Endothelial cell (in vitro differentiated cells): ENCODE data around the gene MT4. TPM values are rescaled to one million over a fixed set of nuclear protein-coding genes. Genes with fewer than 3 reads are reported as not detected.

Experiments used
- DNase-seq: peaks from one replicate; pipeline ENCODE4 v3.0.0; 2021; ENCODE audit warnings: low spot score
- H3K27ac Mint-ChIP-seq: one replicate; pipeline ENCODE4 v1.8.0; 2021; ENCODE audit warnings: mixed read lengths, inconsistent platforms; ENCODE audit not compliant: unreplicated experiment
- H3K27me3 Mint-ChIP-seq: one replicate; pipeline ENCODE4 v1.8.0; 2021; ENCODE audit warnings: mild to moderate bottlenecking, moderate library complexity, mixed read lengths, inconsistent platforms; ENCODE audit not compliant: unreplicated experiment
- H3K36me3 Mint-ChIP-seq: one replicate; pipeline ENCODE4 v1.8.0; 2021; ENCODE audit warnings: mild to moderate bottlenecking, low read depth, mixed read lengths, inconsistent platforms; ENCODE audit not compliant: unreplicated experiment
- H3K4me1 Mint-ChIP-seq: one replicate; pipeline ENCODE4 v1.8.0; 2021; ENCODE audit warnings: mild to moderate bottlenecking, mixed read lengths, inconsistent platforms; ENCODE audit not compliant: unreplicated experiment
- H3K4me3 Mint-ChIP-seq: one replicate; pipeline ENCODE4 v1.8.0; 2021; ENCODE audit warnings: mild to moderate bottlenecking, mixed read lengths, inconsistent platforms; ENCODE audit not compliant: unreplicated experiment
- H3K9me3 Mint-ChIP-seq: one replicate; pipeline ENCODE4 v1.8.0; 2021; ENCODE audit warnings: mixed read lengths, inconsistent platforms; ENCODE audit not compliant: unreplicated experiment
- total RNA-seq: library from RNA; stranded (reverse); fragmentation: NEBNext Ultra II Directional; extraction: Animal tissue kit (Norgen Biotek cat#: 25700); gene quantifications from one replicate; pipeline ENCODE4 v1.2.1, GENCODE V29; 2021; ENCODE audit not compliant: unreplicated experiment
- TF ChIP-seq, protein P1 (sequence below): fragments of 200-600 bp; sonication (generic); IDR thresholded peaks from one replicate; pipeline ENCODE4 v1.5.0; 2021; ENCODE audit warnings: antibody characterized with exemption; ENCODE audit not compliant: unreplicated experiment

The MT4 gene
- total RNA-seq, 1 donor from 2014 or later, result not detected

DNA sequence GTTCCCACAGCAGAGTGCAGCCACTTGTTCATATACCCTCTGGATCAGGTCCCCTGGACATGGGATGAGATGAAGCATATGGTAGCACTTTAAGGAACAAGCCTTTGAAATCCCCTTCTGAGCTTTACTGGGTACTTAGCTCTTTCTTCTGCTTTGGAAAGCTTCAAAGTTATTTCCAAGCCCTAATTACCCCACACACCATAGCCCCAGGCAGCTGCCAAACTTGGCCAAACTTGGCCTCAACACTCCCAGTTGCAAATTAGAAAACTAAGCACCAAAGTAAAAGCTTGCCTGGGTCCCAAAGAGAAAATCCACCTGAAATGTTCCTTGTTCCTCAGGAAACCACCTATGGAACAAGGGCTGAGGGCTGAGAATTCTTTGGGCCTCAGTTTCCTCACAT is 15.7 kb upstream of the MT4 start:
- no peak for DNase-seq
- peaks cover 7% of the 10 kb centered on the region for H3K4me1 Mint-ChIP-seq
- no peaks in the 10 kb centered on the region for H3K9me3 Mint-ChIP-seq
- H3K4me3 Mint-ChIP-seq, result no peak overlapping the region
- peaks cover 7% of the 10 kb centered on the region for H3K27me3 Mint-ChIP-seq
- H3K36me3 Mint-ChIP-seq, result no peaks in the 10 kb centered on the region
- TF ChIP-seq, protein P1, sequence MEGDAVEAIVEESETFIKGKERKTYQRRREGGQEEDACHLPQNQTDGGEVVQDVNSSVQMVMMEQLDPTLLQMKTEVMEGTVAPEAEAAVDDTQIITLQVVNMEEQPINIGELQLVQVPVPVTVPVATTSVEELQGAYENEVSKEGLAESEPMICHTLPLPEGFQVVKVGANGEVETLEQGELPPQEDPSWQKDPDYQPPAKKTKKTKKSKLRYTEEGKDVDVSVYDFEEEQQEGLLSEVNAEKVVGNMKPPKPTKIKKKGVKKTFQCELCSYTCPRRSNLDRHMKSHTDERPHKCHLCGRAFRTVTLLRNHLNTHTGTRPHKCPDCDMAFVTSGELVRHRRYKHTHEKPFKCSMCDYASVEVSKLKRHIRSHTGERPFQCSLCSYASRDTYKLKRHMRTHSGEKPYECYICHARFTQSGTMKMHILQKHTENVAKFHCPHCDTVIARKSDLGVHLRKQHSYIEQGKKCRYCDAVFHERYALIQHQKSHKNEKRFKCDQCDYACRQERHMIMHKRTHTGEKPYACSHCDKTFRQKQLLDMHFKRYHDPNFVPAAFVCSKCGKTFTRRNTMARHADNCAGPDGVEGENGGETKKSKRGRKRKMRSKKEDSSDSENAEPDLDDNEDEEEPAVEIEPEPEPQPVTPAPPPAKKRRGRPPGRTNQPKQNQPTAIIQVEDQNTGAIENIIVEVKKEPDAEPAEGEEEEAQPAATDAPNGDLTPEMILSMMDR, result no peak
- H3K27ac Mint-ChIP-seq, result no peak overlapping the region

DNA sequence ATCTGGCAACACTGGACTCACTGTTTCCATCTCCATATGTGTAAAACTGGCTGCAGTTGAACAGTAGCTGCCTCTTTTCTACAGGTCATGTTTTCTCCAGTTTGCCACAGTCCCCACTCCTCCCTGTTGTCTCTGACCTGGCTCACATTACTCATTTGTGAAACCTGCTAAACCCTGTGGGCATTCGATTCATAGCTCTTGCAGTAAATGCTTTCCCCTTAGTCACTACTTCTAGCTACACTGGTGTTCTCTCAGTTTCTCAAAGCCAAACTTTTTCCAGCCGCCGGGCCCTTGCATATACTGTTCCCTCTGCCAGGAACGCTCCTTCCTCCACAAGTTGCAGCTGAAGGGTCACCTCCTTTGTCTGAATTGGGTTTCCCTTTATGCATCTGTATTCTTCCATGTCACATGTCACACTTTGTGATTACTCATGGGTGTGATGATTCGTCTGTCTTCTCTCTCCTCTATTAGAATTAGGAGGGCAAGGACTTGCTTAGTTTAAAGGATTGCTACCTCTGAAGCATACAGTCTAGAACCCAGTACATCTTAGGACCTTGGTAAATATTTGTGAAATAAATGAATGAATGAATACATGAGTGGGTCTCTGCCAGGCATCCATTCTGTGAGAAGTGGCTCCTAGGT is 15.0 kb upstream of the MT4 start:
- H3K9me3 Mint-ChIP-seq, result no peaks in the 10 kb centered on the region
- TF ChIP-seq, protein P1, result no peak
- H3K27ac Mint-ChIP-seq, result no peak overlapping the region
- H3K4me1 Mint-ChIP-seq, result peaks cover 7% of the 10 kb centered on the region
- DNase-seq, result no peak
- peaks cover 7% of the 10 kb centered on the region for H3K27me3 Mint-ChIP-seq
- no peaks in the 10 kb centered on the region for H3K36me3 Mint-ChIP-seq
- H3K4me3 Mint-ChIP-seq, result no peak overlapping the region

DNA sequence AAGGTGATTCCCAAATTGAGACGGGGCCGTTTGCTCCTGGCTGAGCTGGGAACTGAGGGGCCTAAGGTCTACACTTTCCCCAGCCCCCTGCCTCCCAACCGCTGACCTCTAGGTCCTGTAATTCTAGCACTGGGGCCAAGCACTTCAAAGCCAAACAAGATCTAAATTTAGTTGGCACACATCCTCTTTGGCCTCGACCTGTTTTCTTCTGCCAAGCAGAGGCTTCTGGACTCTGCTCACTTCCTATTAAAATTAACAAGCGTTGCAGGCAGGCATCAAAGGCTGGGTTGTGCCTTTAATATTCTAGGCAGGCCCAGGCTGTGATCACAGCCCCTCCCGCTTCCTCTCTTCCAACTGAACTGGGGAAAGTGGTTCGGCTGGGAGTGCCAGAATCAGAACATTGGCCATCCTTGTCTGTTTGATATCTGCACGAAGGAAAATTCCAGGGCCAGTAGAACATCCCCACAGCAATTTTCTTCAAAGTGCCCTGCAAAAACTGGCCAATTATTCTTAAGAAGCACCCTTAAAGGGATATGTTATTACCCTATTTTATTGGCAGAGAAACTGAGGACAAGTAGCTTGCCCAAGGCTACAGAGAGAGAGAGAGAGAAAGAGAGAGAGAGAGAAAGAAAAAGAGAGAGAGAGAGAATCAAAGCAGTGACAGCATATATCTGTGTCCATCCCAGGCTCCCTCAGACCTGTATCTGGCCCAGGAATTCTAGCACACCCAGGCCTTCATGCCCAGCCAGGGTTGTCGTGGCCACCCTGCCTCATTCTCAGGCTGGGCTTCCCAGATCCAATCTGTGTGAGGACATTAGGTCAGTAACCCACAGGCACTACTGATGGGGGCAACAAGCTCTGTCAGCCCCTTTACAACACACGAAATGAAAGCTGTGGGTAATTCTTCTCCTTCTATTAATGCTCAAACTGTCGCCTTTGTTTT is 12.8 kb upstream of the MT4 start:
- peaks cover 7% of the 10 kb centered on the region for H3K27me3 Mint-ChIP-seq
- no peak for DNase-seq
- no peak overlapping the region for H3K27ac Mint-ChIP-seq
- TF ChIP-seq, protein P1, result no peak
- H3K36me3 Mint-ChIP-seq, result no peaks in the 10 kb centered on the region
- H3K9me3 Mint-ChIP-seq, result no peaks in the 10 kb centered on the region
- peaks cover 7% of the 10 kb centered on the region for H3K4me1 Mint-ChIP-seq
- no peak overlapping the region for H3K4me3 Mint-ChIP-seq

DNA sequence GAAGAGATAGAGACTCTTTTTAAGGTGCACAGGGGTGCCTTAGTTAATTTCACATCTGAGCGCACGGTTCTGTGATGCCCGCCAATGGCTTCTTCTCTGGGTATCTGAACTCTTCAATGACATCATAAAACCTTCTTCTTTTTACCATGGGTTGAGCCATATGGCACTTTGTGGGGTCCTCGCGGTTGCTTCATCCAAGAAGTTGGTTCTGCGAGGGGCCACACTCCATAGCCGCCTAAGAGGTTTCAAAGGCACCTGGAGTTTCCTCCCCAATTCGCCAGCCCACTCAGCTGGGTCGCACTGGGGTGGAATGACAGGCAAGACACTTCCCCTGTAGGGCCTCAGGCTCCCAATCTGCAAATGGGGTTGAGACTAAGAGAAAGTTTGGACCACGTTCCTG is 10.4 kb upstream of the MT4 start:
- H3K9me3 Mint-ChIP-seq, result no peaks in the 10 kb centered on the region
- H3K27ac Mint-ChIP-seq, result no peak overlapping the region
- H3K27me3 Mint-ChIP-seq, result peaks cover 4% of the 10 kb centered on the region
- no peaks in the 10 kb centered on the region for H3K36me3 Mint-ChIP-seq
- no peaks in the 10 kb centered on the region for H3K4me1 Mint-ChIP-seq
- DNase-seq, result no peak
- H3K4me3 Mint-ChIP-seq, result no peak overlapping the region
- TF ChIP-seq, protein P1, result no peak
